Left lobe of liver (tissue), 2 donors: ENCODE measurements around the gene ARL8B. TPM values are rescaled to one million over a fixed set of nuclear protein-coding genes. Genes with fewer than 3 reads are reported as not detected.
"Not testable (repeated sequence)": the region's sequence is repeated elsewhere in the genome, so short reads cannot be mapped to it uniquely, and the experiment has no call there.

ENCODE experiments used
- ATAC-seq: fragments of 200-7000 bp; cut with Tn5 transposase; one replicate; pipeline ENCODE4 v1.9.1; 2020; ENCODE audit warnings: mild to moderate bottlenecking, moderate library complexity
- DNase-seq: peaks from one replicate; pipeline ENCODE4 v3.0.0-alpha.2; 2020; ENCODE audit warnings: low spot score
- total RNA-seq: library from RNA; stranded (reverse); gene quantifications from one replicate; pipeline ENCODE4 v1.2.1, GENCODE V29; 2021
- donor health status: DM: no; HTN: no; CAD: no; lungs with moderate emphysema.
- donor health status: DM: no; HTN: yes; CAD: no.

The ARL8B gene
- total RNA-seq, 1 donor from 2014 or later = 22.2 TPM

DNA sequence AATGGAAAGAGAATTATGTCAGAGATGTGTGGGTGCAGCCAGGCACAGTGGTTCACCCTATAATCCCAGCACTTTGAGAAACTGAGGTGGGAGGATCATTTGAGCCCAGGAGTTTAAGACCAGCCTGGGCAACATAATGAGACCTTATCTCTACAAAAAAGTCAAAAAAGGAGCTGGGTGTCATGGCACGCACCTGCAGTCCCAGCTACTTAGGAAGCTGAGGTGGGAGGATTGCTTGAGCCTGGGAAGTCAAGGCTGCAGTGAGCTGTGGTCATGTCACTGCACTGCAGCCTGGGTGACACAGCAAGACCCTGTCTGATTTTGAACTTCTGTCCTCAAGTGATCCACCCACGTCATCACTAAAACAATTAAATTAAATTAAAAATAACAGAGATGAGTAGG, 15.2 kb upstream of the ARL8B start:
- DNase-seq, ATAC-seq: not testable (repeated sequence)

DNA sequence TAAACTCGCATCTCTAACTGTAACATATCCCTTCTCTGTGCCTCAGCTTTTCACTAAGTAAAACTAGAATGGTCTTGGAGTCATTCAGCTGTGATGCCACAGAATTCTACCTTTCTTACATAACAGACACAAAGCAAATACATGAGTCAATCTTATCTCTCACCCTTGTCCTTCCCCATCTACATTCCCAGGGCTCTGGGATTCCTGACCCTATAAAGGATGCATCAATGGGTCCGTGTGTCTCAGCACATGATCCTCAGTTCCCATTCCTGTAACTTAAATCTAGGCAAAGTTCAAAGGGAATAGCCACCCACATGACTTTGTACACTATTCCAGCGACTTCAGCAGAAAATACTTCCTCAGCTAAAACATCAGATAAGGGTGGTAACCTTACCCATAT, 11.8 kb upstream of the ARL8B start:
- no peak for DNase-seq
- no peak for ATAC-seq

DNA sequence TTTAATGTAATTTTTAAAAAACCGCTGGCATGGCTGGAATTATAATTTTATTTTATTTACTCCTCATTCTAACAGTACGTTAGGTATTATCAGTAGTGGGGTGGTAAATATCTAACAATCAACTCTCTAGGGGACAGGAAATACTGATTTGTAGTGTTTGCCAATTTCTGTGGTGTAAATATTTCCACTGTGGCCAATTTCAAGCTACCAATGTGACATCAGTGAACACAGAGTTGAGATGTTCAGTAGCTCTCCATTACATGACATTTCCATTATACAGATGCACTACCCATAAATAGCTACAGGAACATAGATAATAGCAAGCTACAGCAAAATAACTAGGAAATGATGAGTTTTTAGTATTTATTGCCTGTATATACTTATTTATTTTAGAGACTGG, 10.0 kb upstream of the ARL8B start:
- no peak for DNase-seq
- ATAC-seq = no peak

DNA sequence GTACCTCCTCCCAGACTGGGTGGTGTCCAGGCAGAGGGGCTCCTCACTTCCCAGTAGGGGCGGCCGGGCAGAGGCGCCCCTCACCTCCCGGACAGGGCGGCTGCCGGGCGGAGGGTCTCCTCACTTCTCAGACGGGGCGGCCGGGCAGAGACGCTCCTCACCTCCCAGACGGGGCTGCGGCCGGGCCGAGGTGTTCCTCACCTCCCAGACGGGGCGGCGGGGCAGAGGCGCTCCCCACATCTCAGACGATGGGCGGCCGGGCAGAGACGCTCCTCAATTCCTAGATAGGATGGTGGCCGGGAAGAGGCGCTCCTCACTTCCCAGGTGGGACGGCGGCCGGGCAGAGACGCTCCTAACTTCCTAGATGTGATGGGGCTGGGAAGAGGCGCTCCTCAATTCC, 8.4 kb upstream of the ARL8B start:
- DNase-seq, ATAC-seq: not testable (repeated sequence)

DNA sequence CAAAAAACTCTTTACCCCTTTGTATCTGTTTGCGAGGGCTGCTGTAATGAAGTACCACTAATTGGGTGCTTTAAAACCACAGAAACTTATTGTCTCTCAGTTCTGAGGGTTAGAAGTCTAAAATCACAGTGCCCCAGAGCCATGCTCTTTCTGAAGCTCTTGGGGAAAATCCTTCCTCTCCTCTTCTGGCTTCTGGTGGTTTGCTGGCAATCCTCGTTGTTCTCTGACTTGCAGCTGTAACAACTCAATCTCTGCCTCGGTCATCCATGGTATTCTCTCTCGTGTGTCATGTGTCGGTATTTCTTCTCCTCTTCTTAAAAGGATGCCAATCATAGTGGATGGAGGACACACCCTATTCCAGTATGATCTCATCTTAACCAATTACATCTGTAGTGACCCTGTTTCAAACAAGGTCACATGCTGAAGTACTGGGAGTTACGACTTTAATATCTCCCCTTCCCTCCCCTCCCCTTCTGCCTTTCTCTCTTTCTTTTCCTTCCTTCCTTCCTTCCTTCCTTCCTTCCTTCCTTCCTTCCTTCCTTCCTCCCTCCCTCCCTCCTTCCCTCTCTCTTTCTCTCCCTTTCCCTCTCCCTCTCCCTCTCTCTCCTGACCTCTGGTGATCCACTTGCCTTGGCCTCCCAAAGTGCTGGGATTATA, 6.5 kb upstream of the ARL8B start:
- ATAC-seq (no peak), DNase-seq (no peak)

DNA sequence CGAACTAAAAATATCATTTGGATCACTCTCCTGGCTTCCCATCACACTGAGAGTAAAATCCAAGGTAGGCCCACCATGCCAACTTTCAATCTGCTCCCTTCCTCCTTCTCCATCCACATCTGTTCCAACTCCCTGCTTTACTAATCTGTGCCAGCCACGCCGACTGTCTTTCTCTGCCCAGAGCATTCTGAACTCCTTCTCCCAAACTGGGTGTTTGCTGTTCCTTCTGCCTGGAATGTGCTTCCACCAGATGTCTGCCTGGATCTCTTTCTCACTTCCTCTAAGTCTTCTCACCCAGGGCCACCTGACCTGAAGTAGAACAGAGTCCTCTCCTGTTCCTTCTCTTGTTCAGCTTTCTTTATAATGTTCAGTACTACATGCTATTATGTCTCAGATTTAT, 5.6 kb upstream of the ARL8B start:
- ATAC-seq (no peak), DNase-seq (no peak)

DNA sequence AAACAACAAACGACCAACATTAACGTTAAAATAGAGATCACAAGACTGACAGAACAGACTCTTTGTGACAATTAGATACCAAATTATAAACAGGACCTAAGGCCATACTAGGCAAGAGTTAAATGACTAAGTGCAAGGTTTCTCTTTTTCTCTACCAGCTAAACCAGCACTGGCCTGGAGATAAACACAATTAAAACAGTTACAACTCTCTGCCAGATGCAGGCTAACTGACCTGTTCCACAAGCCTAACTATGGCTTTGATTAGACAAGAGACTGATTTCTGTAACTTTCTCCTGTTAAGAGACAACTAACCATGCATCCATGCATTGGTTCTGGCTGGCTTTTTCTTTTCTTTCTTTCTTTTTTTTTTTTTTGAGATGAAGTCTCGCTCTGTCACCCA, 1.6 kb upstream of the ARL8B start:
- ATAC-seq = no peak
- DNase-seq = no peak

DNA sequence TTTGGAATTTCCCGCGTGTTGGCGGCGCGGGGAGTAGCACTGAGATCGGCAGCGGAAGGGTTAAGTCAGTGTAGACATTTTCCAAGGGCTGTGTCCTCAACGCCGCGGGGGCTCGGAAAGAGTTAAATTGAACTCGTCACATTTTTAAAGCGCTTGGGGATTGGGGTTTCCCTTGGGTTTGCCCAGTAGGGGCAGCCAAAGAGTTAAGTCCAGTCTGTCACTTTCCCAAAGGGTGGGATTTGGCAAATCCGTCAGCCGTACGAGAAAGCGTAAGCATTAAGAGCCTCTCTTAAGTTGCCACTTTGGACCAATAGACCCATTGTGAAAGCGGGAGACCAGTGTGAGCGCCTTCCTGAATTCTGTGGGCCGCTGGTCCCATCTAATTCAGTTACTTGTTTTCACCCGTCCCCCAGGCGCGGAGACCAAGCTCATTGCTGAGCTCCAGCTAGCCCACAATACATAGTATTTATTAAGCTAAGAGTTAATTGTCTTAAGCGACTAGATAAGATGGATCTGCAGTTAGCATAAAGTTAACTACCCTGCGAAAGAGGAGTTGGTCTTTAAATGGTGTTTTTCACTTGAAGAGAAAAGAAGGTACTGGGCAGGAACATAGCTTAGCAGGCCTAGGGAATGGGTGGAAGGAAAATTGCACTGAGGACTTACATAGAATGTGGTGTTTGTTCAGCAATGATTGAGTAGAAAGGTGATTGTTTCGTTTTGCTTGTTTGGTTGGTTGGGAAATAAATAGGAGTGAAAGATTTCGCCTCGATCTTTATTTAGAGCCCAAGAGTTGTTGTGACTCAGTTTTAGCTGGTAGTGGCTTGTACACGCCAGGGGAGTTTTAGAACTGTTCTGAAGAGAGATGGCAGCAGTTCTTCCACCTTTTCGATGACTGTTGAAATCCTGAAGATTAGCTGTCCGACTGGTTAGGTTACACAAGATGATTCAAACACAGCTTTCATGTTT, 932 bp downstream of the ARL8B start:
- peak; percentile 80 for ATAC-seq
- DNase-seq = peak; percentile 69

DNA sequence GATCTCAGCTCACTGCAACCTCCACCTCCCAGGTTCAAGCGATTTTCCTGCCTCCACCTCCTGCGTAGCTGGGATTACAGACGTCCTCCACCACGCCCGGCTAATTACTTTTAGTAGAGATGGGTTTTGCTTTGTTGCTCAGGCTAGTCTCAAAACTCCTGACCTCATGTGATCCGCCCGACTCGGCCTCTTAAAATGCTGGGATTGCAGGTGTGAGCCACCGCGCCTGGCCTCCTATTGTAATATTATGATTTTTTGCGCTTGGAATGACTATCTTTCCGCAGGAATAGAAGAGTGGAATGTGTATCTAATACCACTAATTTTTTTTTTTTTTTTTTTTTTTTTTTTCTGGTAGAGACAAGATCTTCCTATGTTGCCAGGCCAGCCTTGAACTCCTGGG, 1.8 kb downstream of the ARL8B start:
- DNase-seq = no peak
- ATAC-seq = no peak

DNA sequence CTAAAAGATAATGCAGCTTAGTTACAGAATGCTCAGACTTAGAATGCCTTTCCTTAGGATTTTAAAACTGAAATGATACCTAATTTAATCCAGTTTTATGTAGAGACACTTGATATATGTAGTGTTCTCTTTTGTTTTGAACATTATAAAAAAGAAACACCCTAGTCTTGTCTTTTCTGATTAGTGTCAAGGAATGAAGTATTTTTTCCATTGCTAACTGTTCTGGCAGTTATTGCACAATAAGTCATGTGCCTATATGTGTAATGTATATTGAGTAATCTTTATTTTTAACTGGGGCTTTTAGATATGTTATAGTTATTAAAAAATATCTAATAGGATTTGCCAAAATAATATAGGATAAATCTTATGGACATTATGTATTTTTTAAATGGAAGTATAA, 4.5 kb downstream of the ARL8B start:
- no peak for ATAC-seq
- no peak for DNase-seq

DNA sequence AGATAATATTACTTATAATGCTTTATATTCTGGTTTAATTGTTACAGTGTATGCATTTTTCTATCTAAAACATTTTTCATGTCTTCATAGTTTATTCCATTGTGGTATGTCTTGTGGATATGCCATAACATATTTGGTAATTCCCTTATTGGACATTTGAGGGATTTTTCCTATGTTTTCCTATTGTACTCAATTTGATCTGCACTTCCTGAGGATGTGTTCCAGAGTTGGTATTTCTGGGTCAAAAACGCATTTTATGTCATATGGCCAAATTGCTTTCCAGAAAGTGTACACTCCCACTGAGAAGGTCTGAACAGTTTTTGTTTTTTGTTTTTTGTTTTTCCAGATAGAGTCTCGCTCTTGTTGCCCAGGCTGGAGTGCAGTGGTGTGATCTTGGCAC, 6.8 kb downstream of the ARL8B start:
- DNase-seq (no peak), ATAC-seq (no peak)

DNA sequence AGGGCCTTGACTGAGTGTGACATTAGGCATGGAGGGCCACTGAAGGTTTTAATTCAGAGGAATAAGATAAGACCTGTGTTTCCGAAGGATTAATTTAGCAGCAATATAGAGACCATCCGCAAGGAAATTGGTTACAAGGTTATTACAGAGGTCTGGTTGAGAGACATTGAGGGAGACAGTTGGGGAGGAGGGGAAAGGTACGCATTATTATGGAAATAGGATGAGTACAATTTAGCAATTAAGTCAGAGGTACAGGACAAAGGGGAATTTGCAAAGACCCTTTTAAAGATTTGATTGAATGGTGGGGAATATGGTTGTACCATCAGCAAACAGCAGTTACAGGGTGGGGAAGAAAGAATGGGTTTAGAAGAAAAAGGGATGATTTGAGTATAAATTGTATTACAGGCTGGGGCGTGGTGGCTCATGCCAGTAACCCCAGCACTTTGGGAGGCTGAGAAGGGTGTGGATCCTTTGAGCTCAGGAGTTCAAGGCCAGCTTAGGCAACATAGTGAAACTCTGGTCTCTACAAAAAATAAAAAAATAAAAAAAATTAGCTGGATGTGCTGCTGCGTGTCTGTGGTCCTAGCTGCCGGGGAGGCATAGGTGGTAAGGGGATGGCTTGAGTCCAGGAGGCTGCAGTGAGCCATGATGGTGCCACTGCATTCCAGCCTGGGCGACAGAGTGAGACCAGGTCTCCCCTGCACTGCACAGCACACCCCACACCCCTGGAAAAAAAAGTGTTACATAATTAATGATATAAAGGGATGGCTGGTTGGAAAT, 11.3 kb downstream of the ARL8B start:
- no peak for ATAC-seq
- DNase-seq = no peak

DNA sequence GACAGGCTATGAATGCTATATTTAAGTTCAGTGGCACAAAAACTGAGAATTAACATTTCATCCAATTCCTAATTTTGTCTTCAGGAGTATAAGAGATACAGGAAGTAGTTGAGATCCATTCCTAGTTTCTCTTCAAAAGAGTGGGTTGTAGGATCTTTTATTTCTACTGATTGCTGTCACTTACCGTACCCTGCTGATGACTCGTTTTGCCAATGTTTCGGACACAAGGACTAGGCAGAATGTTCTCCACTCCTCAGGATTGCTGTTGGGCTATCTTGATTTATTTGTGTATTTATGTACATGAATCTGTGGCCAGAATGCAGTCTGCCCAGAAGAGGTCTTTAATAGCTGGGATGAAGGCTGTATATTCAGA, 11.9 kb downstream of the ARL8B start:
- ATAC-seq (no peak), DNase-seq (no peak)

DNA sequence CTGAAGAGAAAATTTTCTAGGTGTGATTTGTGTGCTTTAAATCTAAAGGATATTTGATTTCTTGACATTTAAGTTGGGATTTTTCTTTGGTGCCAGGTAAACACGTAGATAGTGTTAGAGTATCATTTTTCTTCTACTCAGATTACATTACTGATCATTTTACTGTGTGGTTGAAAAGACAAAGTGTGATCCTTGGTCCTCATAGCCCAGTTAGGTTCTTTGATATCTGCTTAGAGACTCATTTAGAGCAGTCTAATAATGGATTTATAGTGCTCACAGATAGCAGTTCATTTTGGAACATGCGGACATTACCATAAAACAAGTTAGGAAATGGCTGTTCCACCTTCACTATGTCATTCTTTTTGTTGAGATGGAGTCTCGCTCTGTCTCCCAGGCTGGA, 12.4 kb downstream of the ARL8B start:
- ATAC-seq = no peak
- no peak for DNase-seq

DNA sequence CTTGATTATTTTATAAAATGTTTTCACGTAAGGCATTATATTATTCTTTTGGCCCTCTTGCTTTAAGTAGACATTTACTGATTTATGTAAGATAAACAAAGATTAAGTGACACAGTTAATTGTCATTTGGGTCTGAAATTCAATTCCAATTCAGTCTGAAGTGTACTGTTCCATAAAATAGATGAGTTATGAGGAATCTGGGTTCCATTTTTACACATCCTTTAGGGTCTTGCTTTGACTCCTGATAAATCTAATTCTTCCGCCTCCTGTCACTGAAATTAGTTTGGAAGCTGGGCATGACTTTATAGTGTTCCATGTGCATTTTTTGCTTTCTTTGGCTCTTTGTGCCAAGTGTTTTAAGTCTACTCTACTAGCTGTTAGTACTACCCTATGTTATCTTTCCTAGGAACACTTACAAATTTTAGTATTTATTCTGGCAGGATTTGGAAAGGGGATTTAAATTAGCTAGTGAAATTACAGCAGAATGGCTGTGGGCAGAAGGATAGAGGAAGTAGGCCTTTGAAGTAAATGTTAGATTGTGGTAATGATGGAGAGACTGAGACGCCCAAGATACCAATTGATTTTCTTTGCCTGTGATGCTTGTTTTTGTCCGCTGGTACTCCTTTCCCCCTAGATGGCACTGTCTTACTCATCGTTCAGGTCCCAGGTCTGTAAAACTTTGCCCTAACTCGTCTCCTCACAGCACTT, 14.3 kb downstream of the ARL8B start:
- DNase-seq (no peak), ATAC-seq (peak; percentile 88)

DNA sequence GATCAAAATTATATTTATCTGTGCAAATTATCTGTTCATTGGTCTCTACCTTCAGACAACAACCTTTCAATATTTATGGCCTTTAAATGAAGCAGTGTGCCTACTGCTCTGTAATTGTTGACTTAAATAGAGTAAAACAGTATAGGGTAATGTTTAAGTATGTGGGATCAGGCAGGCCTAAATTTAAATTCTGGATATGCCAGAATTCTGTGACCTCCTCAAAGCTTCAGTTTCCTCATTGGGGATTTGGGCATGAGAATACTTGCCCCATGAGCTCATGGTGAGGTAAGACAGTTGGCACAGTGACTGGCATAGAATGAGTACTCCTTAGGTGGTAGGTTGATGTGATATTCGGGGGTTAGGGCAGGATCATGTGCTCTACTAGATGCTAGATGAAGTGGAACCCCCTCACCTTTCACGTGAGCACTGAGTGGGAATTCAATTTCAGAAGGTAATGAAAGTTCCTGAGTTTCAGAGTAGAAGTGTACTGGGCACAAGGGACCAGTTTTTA, 14.9 kb downstream of the ARL8B start:
- DNase-seq = no peak
- ATAC-seq = peak; percentile 14

DNA sequence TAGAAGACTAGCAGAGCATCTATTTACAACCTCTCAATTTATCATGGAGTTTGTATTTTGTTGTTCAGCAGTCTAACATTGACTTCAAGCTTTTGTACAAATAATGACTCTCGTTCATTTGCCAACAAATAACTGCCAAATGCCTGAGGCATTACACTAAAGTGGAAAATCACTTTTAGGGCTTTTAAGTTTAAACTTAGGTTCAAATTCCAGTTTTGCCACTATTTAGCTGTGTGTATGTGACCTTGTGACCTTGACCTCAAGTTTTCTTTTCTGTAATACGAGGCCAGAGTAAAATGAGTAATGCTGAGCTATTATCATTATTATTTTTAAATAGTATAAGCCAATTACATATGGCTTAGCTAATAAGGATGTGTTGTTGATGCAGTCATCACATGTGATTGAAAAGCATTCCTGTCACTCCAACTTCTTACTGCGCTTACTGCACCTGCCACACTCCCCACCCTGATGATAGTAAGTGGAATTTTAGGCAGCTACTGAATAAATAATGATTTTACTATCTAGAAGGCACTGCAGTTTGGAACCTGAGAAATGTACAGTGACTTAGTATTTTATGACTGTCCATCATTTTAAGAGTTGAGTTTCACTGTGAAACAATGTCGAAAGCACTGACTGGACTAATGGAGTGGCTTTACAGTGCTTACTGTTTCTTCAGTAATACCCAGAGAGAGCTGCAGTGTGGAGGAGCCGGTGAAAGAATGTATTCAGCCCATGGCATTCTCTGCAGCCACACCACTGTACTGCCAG, 16.3 kb downstream of the ARL8B start:
- peak; percentile 54 for ATAC-seq
- no peak for DNase-seq

DNA sequence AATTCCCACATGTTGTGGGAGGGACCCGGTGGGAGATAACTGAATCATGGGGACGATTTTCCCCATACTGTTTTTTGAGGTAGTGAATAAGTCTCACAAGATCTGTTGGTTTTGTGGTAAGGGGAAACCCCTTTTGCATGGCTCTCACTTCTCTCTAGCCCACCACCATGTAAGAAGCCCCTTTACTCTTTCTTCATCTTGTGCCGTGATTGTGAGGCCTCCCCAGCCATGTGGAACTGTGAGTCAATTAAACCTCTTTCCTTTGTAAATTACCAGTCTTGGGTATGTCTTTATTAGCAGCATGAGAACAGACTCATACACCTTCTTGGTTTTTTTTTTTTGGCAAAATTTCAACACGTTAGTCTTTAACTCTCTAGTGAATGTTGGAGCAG, 18.1 kb downstream of the ARL8B start:
- DNase-seq = no peak
- no peak for ATAC-seq

DNA sequence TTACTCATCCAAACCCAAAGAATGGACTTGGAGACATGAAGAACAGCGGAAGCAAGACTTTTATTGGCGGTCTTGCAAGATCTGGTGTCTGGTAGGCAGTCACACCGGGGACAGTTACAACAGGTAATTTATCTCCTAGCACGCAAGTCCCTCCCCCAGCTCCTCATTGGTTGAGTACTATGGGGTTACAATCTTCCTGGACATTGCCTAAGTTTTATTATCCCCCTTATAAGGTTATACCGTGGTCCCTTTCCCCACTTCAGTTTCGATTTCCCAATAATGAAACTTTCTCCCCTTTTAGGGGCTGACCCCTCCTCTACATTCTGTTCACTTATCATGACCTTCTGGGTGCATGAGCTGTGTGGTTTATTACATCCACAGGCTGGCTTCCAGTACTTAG, 18.7 kb downstream of the ARL8B start:
- no peak for ATAC-seq

DNA sequence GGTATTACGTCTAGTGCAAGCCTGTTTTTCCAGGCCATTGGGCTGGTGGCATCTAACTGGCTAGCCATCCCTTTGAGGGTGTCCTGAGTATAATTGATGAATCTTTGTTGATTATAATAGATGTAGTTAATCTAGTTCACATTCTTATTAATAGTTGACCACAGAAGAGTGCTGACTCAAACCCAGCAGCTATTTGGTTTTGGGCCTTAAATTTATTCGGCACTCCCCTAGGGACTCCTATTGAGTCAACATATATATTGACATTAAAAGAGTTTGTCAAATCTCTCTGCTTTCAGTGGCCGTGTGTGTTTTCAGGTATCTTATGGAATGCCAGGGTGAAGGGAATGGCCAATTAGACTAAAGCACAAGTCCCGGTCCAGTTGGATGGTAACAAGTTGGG, 19.7 kb downstream of the ARL8B start:
- DNase-seq = no peak

More for the DNA sequence above, 18.7 kb downstream of the ARL8B start:
- DNase-seq = no peak

More for the DNA sequence above, 19.7 kb downstream of the ARL8B start:
- no peak for ATAC-seq
